SK-N-SH (cell line): ENCODE measurements around the gene ENTPD6.

Experiments
- CTCF ChIP-seq: fragments of 200-600 bp; sonication (generic); IDR thresholded peaks from 2 replicates; pipeline ENCODE4 v1.6.1; 2017; ENCODE audit warnings: antibody characterized with exemption, mild to moderate bottlenecking, moderate library complexity
- EP300 ChIP-seq, 2 experiments: IDR thresholded peaks; 2 replicates each; pipeline versions ENCODE4 v1.4.0 to v1.6.1; 2012; ENCODE audit warnings: borderline replicate concordance in 1 of 2, low read depth in 1 of 2, low read length in 1 of 2
- FOSL2 ChIP-seq: IDR thresholded peaks from 2 replicates; pipeline ENCODE4 v1.4.0; 2012; ENCODE audit warnings: low read depth, mild to moderate bottlenecking, moderate library complexity, borderline replicate concordance
- IRF3 ChIP-seq: fragments of 150-350 bp; IDR thresholded peaks from 2 replicates; pipeline ENCODE4 v1.6.1; 2016; ENCODE audit warnings: mild to moderate bottlenecking, low read depth, low read length
- MAX ChIP-seq: IDR thresholded peaks from 2 replicates; pipeline ENCODE4 v1.4.0; 2012; ENCODE audit warnings: low read depth
- MXI1 ChIP-seq: IDR thresholded peaks from 2 replicates; pipeline ENCODE4 v1.6.1; 2012; ENCODE audit warnings: mild to moderate bottlenecking, low read depth, low read length, improper control_type of control experiment
- POLR2AphosphoS5 ChIP-seq: IDR thresholded peaks from 2 replicates; pipeline ENCODE4 v1.6.1; 2012; ENCODE audit warnings: low read depth, low read length
- RAD21 ChIP-seq: IDR thresholded peaks from 2 replicates; pipeline ENCODE4 v1.6.1; 2012; ENCODE audit warnings: mild to moderate bottlenecking, low read length
- RCOR1 ChIP-seq: fragments of 150-350 bp; IDR thresholded peaks from 2 replicates; pipeline ENCODE4 v1.6.1; 2017; ENCODE audit warnings: antibody characterized with exemption, low read length
- SMC3 ChIP-seq: IDR thresholded peaks from 2 replicates; pipeline ENCODE4 v1.6.1; 2012; ENCODE audit warnings: low read depth, low read length, improper control_type of control experiment
- TEAD4 ChIP-seq: IDR thresholded peaks from 2 replicates; pipeline ENCODE4 v1.4.0; 2012; ENCODE audit warnings: mild to moderate bottlenecking, borderline replicate concordance; ENCODE audit not compliant: insufficient read depth
- USF1 ChIP-seq: IDR thresholded peaks from 2 replicates; pipeline ENCODE4 v1.4.0; 2012; ENCODE audit warnings: low read depth, borderline replicate concordance
- YY1 ChIP-seq: IDR thresholded peaks from 2 replicates; pipeline ENCODE4 v1.4.0; 2012; ENCODE audit warnings: low read depth, mild to moderate bottlenecking

- no peak for TF ChIP-seq RAD21
- no peak for TF ChIP-seq MXI1
- TF ChIP-seq YY1 = no peak
- TF ChIP-seq USF1 = no peak
- no peak for TF ChIP-seq CTCF
- TF ChIP-seq POLR2AphosphoS5 = no peak
- TF ChIP-seq IRF3 = no peak
- no peak for TF ChIP-seq TEAD4
- no peak for TF ChIP-seq EP300 (IDR thresholded peaks at IDR 0.05; ENCODE audit: borderline replicate concordance in 1 of 2, low read depth in 1 of 2, low read length in 1 of 2)
- TF ChIP-seq MAX = no peak
- TF ChIP-seq RCOR1 = no peak
- TF ChIP-seq FOSL2 = no peak
- no peak for TF ChIP-seq SMC3
These were observed 63.8 kb downstream of the ENTPD6 start for GRCh38 chr20:25259358-25259757.
